Epithelial cell of proximal tubule (primary cell): ENCODE results near the gene TUT1. TPM values are rescaled to one million over a fixed set of nuclear protein-coding genes. Genes with fewer than 3 reads are reported as not detected.

ENCODE experiments used
- DNase-seq: peaks from one replicate; pipeline ENCODE4 v3.0.0-alpha.2; 2011; ENCODE audit warnings: low read depth
- H3K4me3 ChIP-seq: 2 replicates; pipeline ENCODE4 v1.5.1; 2011; ENCODE audit warnings: low read depth, mild to moderate bottlenecking, low read length
- total RNA-seq: library from RNA; depleted of rRNA; stranded (reverse); fragments of >200 nt; gene quantifications from 2 replicates; pipeline ENCODE4 v1.2.3, GENCODE V29; 2015
- TF ChIP-seq, protein P1 (sequence below): conservative IDR thresholded peaks from 2 replicates; pipeline ENCODE4 v1.5.1; 2012; ENCODE audit warnings: low read depth, mild to moderate bottlenecking, low read length

The TUT1 gene
- total RNA-seq, 1 donor from 2014 or later: 10.1 TPM

DNA sequence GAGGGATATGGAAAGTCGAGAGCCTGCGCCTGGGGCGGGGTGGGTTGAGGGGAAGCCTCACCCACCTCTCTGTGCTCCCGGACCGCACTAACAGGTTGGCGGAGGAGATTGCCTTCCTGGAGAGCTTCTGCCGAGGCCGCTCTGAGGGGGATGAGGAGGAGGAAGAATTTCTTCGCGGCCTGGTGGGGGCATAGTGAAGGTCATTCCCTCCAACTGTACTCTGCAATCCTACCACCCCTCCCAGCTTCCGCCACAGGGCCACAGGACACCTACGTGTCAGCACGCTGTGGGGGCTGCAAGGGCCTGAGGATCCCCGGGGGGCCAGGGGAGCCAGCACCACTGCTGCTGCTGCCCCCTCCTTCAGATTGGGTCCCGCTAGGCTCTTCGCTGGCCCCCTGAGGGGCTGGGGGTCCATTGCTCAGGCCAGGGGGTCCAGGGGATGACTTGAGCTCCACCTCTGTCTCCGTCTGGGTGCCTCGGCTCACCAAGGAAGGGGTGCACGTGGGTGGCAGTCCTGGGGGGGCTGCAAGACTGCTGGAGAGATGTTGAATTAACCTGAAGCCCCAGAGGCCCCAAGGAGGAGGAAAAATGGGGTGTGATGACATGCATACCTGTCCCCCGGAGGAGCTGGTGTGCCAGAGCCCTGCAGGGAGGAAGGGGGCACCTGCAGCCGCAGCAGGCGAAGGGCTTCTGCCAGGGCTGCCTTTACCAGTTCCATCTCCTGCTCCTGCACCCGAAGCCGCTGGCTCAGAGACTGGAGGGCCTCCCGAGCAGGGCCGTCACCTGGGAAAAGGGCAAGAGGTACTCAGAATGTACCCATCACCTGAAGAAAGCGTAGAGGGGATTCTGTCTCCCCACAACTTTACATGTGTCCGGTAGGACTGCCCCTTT, 19.7 kb upstream of the TUT1 start:
- H3K4me3 ChIP-seq: peak overlapping the region; percentile 72
- TF ChIP-seq, protein P1, sequence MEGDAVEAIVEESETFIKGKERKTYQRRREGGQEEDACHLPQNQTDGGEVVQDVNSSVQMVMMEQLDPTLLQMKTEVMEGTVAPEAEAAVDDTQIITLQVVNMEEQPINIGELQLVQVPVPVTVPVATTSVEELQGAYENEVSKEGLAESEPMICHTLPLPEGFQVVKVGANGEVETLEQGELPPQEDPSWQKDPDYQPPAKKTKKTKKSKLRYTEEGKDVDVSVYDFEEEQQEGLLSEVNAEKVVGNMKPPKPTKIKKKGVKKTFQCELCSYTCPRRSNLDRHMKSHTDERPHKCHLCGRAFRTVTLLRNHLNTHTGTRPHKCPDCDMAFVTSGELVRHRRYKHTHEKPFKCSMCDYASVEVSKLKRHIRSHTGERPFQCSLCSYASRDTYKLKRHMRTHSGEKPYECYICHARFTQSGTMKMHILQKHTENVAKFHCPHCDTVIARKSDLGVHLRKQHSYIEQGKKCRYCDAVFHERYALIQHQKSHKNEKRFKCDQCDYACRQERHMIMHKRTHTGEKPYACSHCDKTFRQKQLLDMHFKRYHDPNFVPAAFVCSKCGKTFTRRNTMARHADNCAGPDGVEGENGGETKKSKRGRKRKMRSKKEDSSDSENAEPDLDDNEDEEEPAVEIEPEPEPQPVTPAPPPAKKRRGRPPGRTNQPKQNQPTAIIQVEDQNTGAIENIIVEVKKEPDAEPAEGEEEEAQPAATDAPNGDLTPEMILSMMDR: no peak
- DNase-seq: no peak

DNA sequence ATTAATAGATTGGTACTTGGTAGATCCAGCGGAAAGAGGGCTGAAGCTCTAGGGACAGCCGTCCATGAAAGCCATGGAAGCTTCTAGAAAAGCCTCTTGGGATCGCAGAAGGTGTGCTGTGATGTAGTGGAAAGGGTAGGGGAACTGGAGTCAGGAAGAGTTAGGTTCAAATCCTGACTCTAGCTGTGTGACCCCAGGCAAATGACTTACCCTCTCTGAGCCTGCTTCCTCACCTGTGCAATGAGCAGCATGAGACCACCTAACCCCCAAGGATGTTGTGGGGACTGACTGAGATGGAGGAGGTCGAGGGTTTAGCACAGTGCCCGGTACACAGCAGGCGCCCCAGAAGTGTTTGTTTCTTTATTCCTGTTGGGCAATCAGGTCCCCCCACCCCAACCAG, 19.1 kb upstream of the TUT1 start:
- TF ChIP-seq, protein P1: no peak
- DNase-seq: no peak
- H3K4me3 ChIP-seq: no peak overlapping the region

DNA sequence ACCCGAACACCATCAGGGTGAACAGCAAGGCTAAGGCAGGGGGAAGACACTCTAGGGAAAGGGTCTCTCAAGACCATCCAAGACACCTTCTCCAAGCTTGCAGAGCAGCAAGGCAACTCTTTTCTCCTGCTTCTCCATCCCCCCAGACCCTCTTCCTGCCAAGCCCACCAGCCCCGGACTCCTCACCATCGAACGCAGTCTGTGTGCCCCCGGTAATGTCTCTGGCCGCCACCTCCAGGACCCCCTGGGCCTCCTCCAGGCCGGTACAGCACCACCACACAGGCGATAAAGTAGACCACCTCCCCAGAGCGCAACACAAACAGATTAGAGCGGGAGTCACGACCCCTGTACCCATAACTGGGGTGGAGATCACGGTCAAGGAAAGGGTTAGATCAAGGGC, 17.5 kb upstream of the TUT1 start:
- TF ChIP-seq, protein P1: no peak
- H3K4me3 ChIP-seq: no peak overlapping the region
- DNase-seq: no peak

DNA sequence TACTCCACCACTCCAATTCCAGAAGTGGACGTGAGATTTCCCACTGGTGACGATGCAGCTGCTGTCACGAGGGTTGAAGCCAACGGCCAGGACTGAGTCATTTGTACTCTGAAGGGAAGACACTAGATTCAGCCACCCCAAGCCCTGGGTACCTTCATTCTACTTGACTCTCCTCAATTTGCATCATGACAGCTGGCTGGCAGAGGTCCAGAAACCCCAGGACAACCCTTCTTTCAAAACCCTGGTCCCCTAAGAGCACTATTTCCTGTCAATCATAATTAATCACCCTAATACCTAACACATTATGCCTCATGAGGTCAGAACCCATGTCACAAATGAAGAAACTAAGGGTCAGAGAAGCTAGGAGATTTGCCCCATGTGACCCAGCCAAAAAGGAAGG, 16.4 kb upstream of the TUT1 start:
- H3K4me3 ChIP-seq: no peak overlapping the region
- DNase-seq: no peak
- TF ChIP-seq, protein P1: no peak

DNA sequence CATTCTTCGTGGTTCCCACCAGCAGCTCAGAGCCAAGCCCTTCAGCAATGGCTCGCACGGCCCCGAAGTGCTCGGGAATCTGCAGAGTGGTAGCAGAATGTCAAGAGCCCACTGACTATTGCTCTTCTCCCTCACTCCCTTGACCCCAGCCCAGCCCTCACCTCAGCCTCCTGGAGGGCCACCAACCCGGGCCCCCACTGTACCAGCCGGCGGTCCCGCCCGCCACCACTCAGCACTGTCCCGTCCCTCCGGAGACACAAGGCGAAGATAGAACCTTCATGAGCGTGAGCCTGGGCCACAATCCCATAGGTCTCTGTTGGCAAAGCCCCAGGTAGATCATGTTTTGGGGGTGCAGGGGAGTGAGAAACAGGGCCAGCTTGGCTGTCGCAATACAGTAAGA, 14.6 kb upstream of the TUT1 start:
- TF ChIP-seq, protein P1: no peak
- H3K4me3 ChIP-seq: no peak overlapping the region
- DNase-seq: no peak

DNA sequence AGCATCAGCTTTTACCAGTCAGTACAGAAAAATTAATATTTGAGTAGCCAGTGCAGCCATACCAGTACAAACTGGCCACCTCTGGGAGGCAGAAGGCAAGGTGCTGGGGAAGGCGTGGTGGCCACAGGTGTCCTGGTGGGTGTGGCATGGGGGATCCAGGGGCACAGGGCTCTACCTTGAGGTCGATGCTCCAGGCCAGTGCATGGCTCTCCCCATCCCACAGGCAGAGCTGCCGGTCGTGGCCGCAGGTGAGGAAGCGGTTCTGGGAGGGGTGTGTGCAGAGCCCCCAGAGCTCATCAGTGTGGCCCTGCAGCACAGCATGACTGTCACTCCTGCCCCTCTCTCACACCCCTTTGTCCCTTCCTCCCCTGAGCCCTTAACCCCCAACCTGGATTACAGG, 14.1 kb upstream of the TUT1 start:
- no peak for DNase-seq
- no peak overlapping the region for H3K4me3 ChIP-seq
- TF ChIP-seq, protein P1: no peak
